ENCODE measurements around the gene FASN.

FASN gene

GRCh38 chr17:82117139-82118090 lies 19.4 kb upstream of the FASN start:
- DNase-seq (ENCODE audit: low read depth, low spot score): no peak

GRCh38 chr17:82116246-82116645 lies 18.2 kb upstream of the FASN start:
- no peak for DNase-seq (ENCODE audit: low read depth, low spot score)

GRCh38 chr17:82114872-82115271 lies 16.8 kb upstream of the FASN start:
- DNase-seq (ENCODE audit: low read depth, low spot score): no peak

GRCh38 chr17:82114447-82114846 lies 16.4 kb upstream of the FASN start:
- DNase-seq (ENCODE audit: low read depth, low spot score): no peak

GRCh38 chr17:82113941-82114340 lies 15.9 kb upstream of the FASN start:
- DNase-seq (ENCODE audit: low read depth, low spot score): no peak

- no peak for DNase-seq (ENCODE audit: low read depth, low spot score)
These were observed 15.4 kb upstream of the FASN start for GRCh38 chr17:82113422-82113821.

- DNase-seq (ENCODE audit: low read depth, low spot score): no peak
These were observed 14.9 kb upstream of the FASN start for GRCh38 chr17:82112914-82113311.

GRCh38 chr17:82112181-82112913 lies 14.3 kb upstream of the FASN start:
- no peak for DNase-seq (ENCODE audit: low read depth, low spot score)

- DNase-seq (ENCODE audit: low read depth, low spot score): no peak
These were observed 12.3 kb upstream of the FASN start for GRCh38 chr17:82110298-82110697.

- DNase-seq (ENCODE audit: low read depth, low spot score): no peak
These were observed 11.0 kb upstream of the FASN start for GRCh38 chr17:82108961-82109475.

GRCh38 chr17:82108496-82108945 lies 10.5 kb upstream of the FASN start:
- no peak for DNase-seq (ENCODE audit: low read depth, low spot score)

- DNase-seq (ENCODE audit: low read depth, low spot score): no peak
These were observed 10.0 kb upstream of the FASN start for GRCh38 chr17:82108038-82108437.

- DNase-seq (ENCODE audit: low read depth, low spot score): no peak
These were observed 9.4 kb upstream of the FASN start for GRCh38 chr17:82107341-82107860.

- no peak for DNase-seq (ENCODE audit: low read depth, low spot score)
These were observed 8.8 kb upstream of the FASN start for GRCh38 chr17:82106688-82107305.

- DNase-seq (ENCODE audit: low read depth, low spot score): peak; percentile 61
These were observed 8.0 kb upstream of the FASN start for GRCh38 chr17:82105882-82106687.

GRCh38 chr17:82105417-82105881 lies 7.4 kb upstream of the FASN start:
- DNase-seq (ENCODE audit: low read depth, low spot score): no peak

GRCh38 chr17:82104797-82105416 lies 6.9 kb upstream of the FASN start:
- DNase-seq (ENCODE audit: low read depth, low spot score): no peak

GRCh38 chr17:82103553-82104451 lies 5.8 kb upstream of the FASN start:
- DNase-seq (ENCODE audit: low read depth, low spot score): no peak

Measured in iPS DF 19.7 (cell line).